Caco-2 (cell line): ENCODE data around the gene GNAS-AS1. TPM values are rescaled to one million over a fixed set of nuclear protein-coding genes. Genes with fewer than 3 reads are reported as not detected.
A peak's percentile ranks its signal among the peaks of the same experiment; 100 is the strongest.

Source experiments
- BruUV-seq: library from RNA; stranded (reverse); fragments of 400-500 nt; replicated peaks from 2 replicates; lab custom pipeline; 2021; lab: Mats Ljungman, UMichigan
- CTCF ChIA-PET: fragments of 300-600 bp; sonication (Branson Sonifier 250); formaldehyde crosslinking; loops from one replicate; lab custom pipeline; 2022; ENCODE audit warnings: antibody characterized with exemption; lab: Charles Lee
- POLR2A ChIA-PET: fragments of 300-600 bp; sonication (Branson Sonifier 250); formaldehyde crosslinking; loops from one replicate; lab custom pipeline; 2022; ENCODE audit warnings: antibody characterized with exemption; lab: Charles Lee
- DNase-seq, 2 experiments: peaks; one replicate each; pipeline versions ENCODE4 v3.0.0 to v3.0.0-alpha.2; 2020 to 2022
- H3K27me3 ChIP-seq: replicated peaks from 2 replicates; pipeline ENCODE4 v1.6.0; 2011; ENCODE audit warnings: low read length; ENCODE audit not compliant: control insufficient read depth, insufficient read depth
- H3K36me3 ChIP-seq: 2 replicates; pipeline ENCODE4 v1.5.1; 2011; ENCODE audit warnings: low read length; ENCODE audit not compliant: control insufficient read depth, insufficient read depth
- H3K4me1 ChIP-seq: fragments of 250-450 bp; sonication (Bioruptor Pico); 2 replicates; pipeline ENCODE4 v1.5.1; 2020; ENCODE audit warnings: mild to moderate bottlenecking
- H3K4me3 ChIP-seq: 2 replicates; pipeline ENCODE4 v1.5.1; 2011; ENCODE audit warnings: low read depth, mild to moderate bottlenecking, control low read depth, low read length
- H3K9me3 ChIP-seq: fragments of 250-450 bp; sonication (Bioruptor Pico); 2 replicates; pipeline ENCODE4 v1.5.1; 2020; ENCODE audit warnings: mild to moderate bottlenecking, moderate library complexity
- H3K27ac Mint-ChIP-seq: one replicate; pipeline ENCODE4 v1.8.0; 2022; ENCODE audit warnings: mixed read lengths; ENCODE audit not compliant: unreplicated experiment
- H3K27me3 Mint-ChIP-seq: one replicate; pipeline ENCODE4 v1.8.0; 2022; ENCODE audit warnings: mixed read lengths; ENCODE audit not compliant: insufficient read depth, unreplicated experiment
- H3K36me3 Mint-ChIP-seq: one replicate; pipeline ENCODE4 v1.8.0; 2022; ENCODE audit warnings: mild to moderate bottlenecking, mixed read lengths; ENCODE audit not compliant: insufficient read depth, unreplicated experiment
- H3K4me1 Mint-ChIP-seq: one replicate; pipeline ENCODE4 v1.8.0; 2022; ENCODE audit warnings: low read depth, mixed read lengths; ENCODE audit not compliant: unreplicated experiment
- H3K4me3 Mint-ChIP-seq: one replicate; pipeline ENCODE4 v1.8.0; 2022; ENCODE audit warnings: mild to moderate bottlenecking, moderate library complexity, mixed read lengths; ENCODE audit not compliant: unreplicated experiment
- H3K9me3 Mint-ChIP-seq: one replicate; pipeline ENCODE4 v1.8.0; 2022; ENCODE audit warnings: mixed read lengths; ENCODE audit not compliant: unreplicated experiment
- intact Hi-C: fragments of 100-400 bp; cut with micrococcal nuclease; formaldehyde crosslinking; loops from one replicate; pipeline ENCODE4 v1.10.0; 2022; ENCODE audit not compliant: unreplicated experiment
- total RNA-seq: library from RNA; stranded (reverse); gene quantifications from 2 replicates; pipeline ENCODE4 v1.2.3, GENCODE V29; 2022
- TF ChIP-seq, protein P1 (sequence below), 2 experiments: fragments of 200-600 bp in 1 of 2; IDR thresholded peaks; 1 replicate in 1 of 2; 2 replicates in 1 of 2; pipeline versions ENCODE4 v1.5.1 to v1.8.0; 2011 to 2022; ENCODE audit warnings: antibody characterized with exemption in 1 of 2, control low read depth in 1 of 2, inconsistent platforms in 1 of 2, low read depth in 1 of 2, low read length in 1 of 2, mild to moderate bottlenecking in 1 of 2, moderate library complexity in 1 of 2; ENCODE audit not compliant: insufficient read depth in 1 of 2, severe bottlenecking in 1 of 2, unreplicated experiment in 1 of 2

Gene GNAS-AS1
- total RNA-seq, 1 experiment from 2014 or later, result 5.1 TPM

DNA sequence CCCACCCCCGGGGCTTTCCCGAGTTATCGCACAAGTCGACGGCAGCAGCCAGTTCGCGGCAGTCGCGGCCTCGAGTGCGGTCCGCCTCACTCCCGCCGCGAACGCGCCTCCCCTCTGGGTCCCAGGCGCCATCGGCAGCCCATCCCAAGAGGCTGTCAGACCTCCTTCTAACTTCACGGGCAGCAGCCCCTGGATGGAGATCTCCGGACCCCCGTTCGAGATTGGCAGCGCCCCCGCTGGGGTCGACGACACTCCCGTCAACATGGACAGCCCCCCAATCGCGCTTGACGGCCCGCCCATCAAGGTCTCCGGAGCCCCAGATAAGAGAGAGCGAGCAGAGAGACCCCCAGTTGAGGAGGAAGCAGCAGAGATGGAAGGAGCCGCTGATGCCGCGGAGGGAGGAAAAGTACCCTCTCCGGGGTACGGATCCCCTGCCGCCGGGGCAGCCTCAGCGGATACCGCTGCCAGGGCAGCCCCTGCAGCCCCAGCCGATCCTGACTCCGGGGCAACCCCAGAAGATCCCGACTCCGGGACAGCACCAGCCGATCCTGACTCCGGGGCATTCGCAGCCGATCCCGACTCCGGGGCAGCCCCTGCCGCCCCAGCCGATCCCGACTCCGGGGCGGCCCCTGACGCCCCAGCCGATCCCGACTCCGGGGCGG is 3.4 kb upstream of the GNAS-AS1 start:
- no peaks in the 10 kb centered on the region for H3K36me3 ChIP-seq
- H3K4me1 ChIP-seq, result no peaks in the 10 kb centered on the region
- ChIA-PET POLR2A (no interaction called here), CTCF (interaction anchor here (1.0 kb wide), 1 partner anchor 203 kb away, joined by 3 read pairs; the partner anchor contains the start of gene STX16)
- peak in 1 of 2 experiments; percentile 41 for DNase-seq
- intact Hi-C loops, result loop anchor here (5.0 kb wide), 1 partner anchor 202 kb away; the partner anchor contains the start of gene STX16
- no peak overlapping the region for H3K4me3 ChIP-seq
- TF ChIP-seq, protein P1, sequence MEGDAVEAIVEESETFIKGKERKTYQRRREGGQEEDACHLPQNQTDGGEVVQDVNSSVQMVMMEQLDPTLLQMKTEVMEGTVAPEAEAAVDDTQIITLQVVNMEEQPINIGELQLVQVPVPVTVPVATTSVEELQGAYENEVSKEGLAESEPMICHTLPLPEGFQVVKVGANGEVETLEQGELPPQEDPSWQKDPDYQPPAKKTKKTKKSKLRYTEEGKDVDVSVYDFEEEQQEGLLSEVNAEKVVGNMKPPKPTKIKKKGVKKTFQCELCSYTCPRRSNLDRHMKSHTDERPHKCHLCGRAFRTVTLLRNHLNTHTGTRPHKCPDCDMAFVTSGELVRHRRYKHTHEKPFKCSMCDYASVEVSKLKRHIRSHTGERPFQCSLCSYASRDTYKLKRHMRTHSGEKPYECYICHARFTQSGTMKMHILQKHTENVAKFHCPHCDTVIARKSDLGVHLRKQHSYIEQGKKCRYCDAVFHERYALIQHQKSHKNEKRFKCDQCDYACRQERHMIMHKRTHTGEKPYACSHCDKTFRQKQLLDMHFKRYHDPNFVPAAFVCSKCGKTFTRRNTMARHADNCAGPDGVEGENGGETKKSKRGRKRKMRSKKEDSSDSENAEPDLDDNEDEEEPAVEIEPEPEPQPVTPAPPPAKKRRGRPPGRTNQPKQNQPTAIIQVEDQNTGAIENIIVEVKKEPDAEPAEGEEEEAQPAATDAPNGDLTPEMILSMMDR (IDR thresholded peaks at IDR 0.05; ENCODE audit: insufficient read depth in 1 of 2, low read depth in 1 of 2, low read length in 1 of 2, severe bottlenecking in 1 of 2, unreplicated experiment in 1 of 2), result no peak
- H3K9me3 ChIP-seq, result peaks cover 25% of the 10 kb centered on the region
- peaks cover 14% of the 10 kb centered on the region for H3K4me1 Mint-ChIP-seq
- BruUV-seq, result no TSS peak
- H3K36me3 Mint-ChIP-seq, result no peaks in the 10 kb centered on the region
- peaks cover 17% of the 10 kb centered on the region for H3K27me3 Mint-ChIP-seq
- 0 out of 2 replicates have a peak, but pooled peaks cover 1% of the 10 kb centered on the region for H3K27me3 ChIP-seq
- H3K9me3 Mint-ChIP-seq, result no peaks in the 10 kb centered on the region
- no peak overlapping the region for H3K27ac Mint-ChIP-seq
- H3K4me3 Mint-ChIP-seq, result no peak overlapping the region

DNA sequence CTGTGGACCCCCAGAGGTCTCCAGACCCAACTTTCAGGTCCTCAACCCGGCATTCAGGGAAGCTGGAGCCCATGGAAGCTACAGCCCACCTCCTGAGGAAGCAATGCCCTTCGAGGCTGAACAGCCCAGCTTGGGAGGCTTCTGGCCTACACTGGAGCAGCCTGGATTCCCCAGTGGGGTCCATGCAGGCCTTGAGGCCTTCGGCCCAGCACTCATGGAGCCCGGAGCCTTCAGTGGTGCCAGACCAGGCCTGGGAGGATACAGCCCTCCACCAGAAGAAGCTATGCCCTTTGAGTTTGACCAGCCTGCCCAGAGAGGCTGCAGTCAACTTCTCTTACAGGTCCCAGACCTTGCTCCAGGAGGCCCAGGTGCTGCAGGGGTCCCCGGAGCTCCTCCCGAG is 2.8 kb upstream of the GNAS-AS1 start:
- Histone ChIP-seq H3K4me1 (no peaks in the 10 kb centered on the region), H3K9me3 (peaks cover 25% of the 10 kb centered on the region), H3K36me3 (no peaks in the 10 kb centered on the region), H3K4me3 (no peak overlapping the region), H3K27me3 (0 out of 2 replicates have a peak, but pooled peaks cover 1% of the 10 kb centered on the region)
- Mint-ChIP-seq H3K9me3 (no peaks in the 10 kb centered on the region), H3K4me1 (peaks cover 14% of the 10 kb centered on the region), H3K27me3 (peaks cover 15% of the 10 kb centered on the region), H3K4me3 (no peak overlapping the region), H3K27ac (no peak overlapping the region), H3K36me3 (no peaks in the 10 kb centered on the region)
- intact Hi-C loops, result loop anchor here (5.0 kb wide), 1 partner anchor 201 kb away; the partner anchor contains the start of gene STX16
- ChIA-PET POLR2A (no interaction called here), CTCF (interaction anchor here (1.0 kb wide), 1 partner anchor 202 kb away, joined by 3 read pairs; the partner anchor contains the start of gene STX16)
- no TSS peak for BruUV-seq
- TF ChIP-seq, protein P1 (IDR thresholded peaks at IDR 0.05; ENCODE audit: insufficient read depth in 1 of 2, low read depth in 1 of 2, low read length in 1 of 2, severe bottlenecking in 1 of 2, unreplicated experiment in 1 of 2), result no peak
- peak in 1 of 2 experiments; percentile 43 for DNase-seq

DNA sequence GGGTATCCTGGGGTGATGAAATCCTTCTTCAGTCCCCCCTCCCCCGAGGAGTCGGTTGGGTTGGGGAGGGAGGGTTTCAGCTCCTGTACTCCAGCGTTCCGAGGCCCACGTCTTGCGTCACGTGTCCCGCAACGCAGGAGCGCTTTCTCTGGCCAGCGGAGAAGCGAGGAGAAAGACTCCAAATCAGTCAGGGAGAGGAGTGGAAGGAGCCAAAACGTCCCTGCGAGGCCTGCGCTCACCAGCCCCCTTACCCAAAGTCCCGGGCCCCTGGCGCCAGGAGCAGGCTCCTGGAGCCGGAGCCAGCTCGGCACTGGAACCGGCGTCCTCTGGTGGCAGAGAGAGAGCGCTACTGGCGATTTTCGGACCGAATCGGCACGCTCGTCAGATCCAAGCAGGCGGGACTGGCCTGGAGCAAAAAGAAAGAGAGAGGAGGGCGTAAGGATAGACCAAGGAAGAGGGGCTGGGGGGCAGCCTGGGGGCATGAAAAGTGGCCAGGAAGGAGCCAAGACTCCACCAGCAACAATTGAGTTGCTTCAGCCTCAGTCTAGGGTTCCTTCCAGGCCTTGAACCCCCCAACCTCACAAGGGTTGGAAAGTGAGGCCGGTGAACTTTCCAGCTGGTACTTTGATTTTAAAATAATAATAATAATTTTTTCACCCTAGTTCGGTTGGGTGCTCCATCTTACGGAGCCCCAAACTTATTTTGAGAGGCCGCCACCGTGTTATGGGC is 2.0 kb upstream of the GNAS-AS1 start, which contains the start of gene GNAS:
Gene GNAS, plus strand, starts transcription at position 174 of the 729 bp plus-strand sequence.
- CTCF ChIA-PET, result interaction anchor here (0.6 to 1.8 kb wide), 2 partner anchors 18 to 84 kb away, joined by 3 to 6 read pairs; no protein-coding TSS in a partner anchor
- H3K4me3 Mint-ChIP-seq, result peak within 1 kb of the TSS; percentile 84
- TF ChIP-seq, protein P1 (IDR thresholded peaks at IDR 0.05; ENCODE audit: insufficient read depth in 1 of 2, low read depth in 1 of 2, low read length in 1 of 2, severe bottlenecking in 1 of 2, unreplicated experiment in 1 of 2), result peak; percentile 57 to 71
- no TSS peak for BruUV-seq
- no peaks in the 10 kb centered on the region for H3K36me3 ChIP-seq
- H3K27ac Mint-ChIP-seq, result no peak within 1 kb of the TSS
- peaks cover 19% of the 10 kb centered on the region for H3K27me3 Mint-ChIP-seq
- peak; percentile 71 to 75 for DNase-seq
- H3K36me3 Mint-ChIP-seq, result no peaks in the 10 kb centered on the region
- peaks cover 25% of the 10 kb centered on the region for H3K9me3 ChIP-seq
- H3K4me1 ChIP-seq, result no peaks in the 10 kb centered on the region
- H3K27me3 ChIP-seq, result 0 out of 2 replicates have a peak, but pooled peaks cover 1% of the 10 kb centered on the region
- no peaks in the 10 kb centered on the region for H3K9me3 Mint-ChIP-seq
- intact Hi-C loops, result loop anchor here (5.0 kb wide), 1 partner anchor 200 kb away; the partner anchor contains the start of gene STX16
- POLR2A ChIA-PET, result no interaction called here
- peaks cover 14% of the 10 kb centered on the region for H3K4me1 Mint-ChIP-seq
- H3K4me3 ChIP-seq, result peak within 1 kb of the TSS; percentile 49
